GM23338 (cell line): ENCODE data around the gene LAYN. TPM values are rescaled to one million over a fixed set of nuclear protein-coding genes. Genes with fewer than 3 reads are reported as not detected.

Experiments used
- ATAC-seq: fragments of 200-7000 bp; cut with Tn5 transposase; 3 replicates; pipeline ENCODE4 v1.9.1; 2020
- DNase-seq: peaks from one replicate; pipeline ENCODE4 v3.0.0-alpha.2; 2015; ENCODE audit warnings: low spot score
- H2AFZ ChIP-seq: fragments of 200-600 bp; sonication (generic); 2 replicates; pipeline ENCODE4 v1.8.0; 2016; ENCODE audit warnings: antibody characterized with exemption, mild to moderate bottlenecking, moderate library complexity
- H3F3A ChIP-seq: fragments of 200-600 bp; sonication (generic); replicated peaks from 2 replicates; pipeline ENCODE4 v1.8.0; 2017; ENCODE audit warnings: antibody characterized with exemption, mixed run types, low read depth
- H3K27ac ChIP-seq: fragments of 200-600 bp; sonication (generic); 2 replicates; pipeline ENCODE4 v1.6.1; 2016; ENCODE audit warnings: low read depth
- H3K27me3 ChIP-seq: fragments of 200-600 bp; sonication (generic); 2 replicates; pipeline ENCODE4 v1.8.0; 2016; ENCODE audit warnings: mild to moderate bottlenecking, mixed run types, moderate library complexity; ENCODE audit not compliant: insufficient read depth
- H3K36me3 ChIP-seq: fragments of 200-600 bp; sonication (generic); 2 replicates; pipeline ENCODE4 v1.8.0; 2016; ENCODE audit warnings: mild to moderate bottlenecking; ENCODE audit not compliant: insufficient read depth
- H3K4me1 ChIP-seq: fragments of 200-600 bp; sonication (generic); 2 replicates; pipeline ENCODE4 v1.8.0; 2016; ENCODE audit warnings: mild to moderate bottlenecking, moderate library complexity; ENCODE audit not compliant: insufficient read depth
- H3K4me2 ChIP-seq: fragments of 200-600 bp; sonication (generic); 2 replicates; pipeline ENCODE4 v1.7.1; 2017; ENCODE audit warnings: mixed run types
- H3K4me3 ChIP-seq: fragments of 200-600 bp; sonication (generic); 2 replicates; pipeline ENCODE4 v1.6.1; 2016; ENCODE audit warnings: mixed run types
- H3K79me2 ChIP-seq: fragments of 200-600 bp; sonication (generic); replicated peaks from 2 replicates; pipeline ENCODE4 v1.8.0; 2017; ENCODE audit warnings: mild to moderate bottlenecking; ENCODE audit not compliant: insufficient read depth
- H3K9me2 ChIP-seq: fragments of 200-600 bp; sonication (generic); 2 replicates; pipeline ENCODE4 v1.8.0; 2017; ENCODE audit not compliant: insufficient read depth
- H4K20me1 ChIP-seq: fragments of 200-600 bp; sonication (generic); replicated peaks from 2 replicates; pipeline ENCODE4 v1.8.0; 2017; ENCODE audit warnings: mild to moderate bottlenecking; ENCODE audit not compliant: insufficient read depth
- H3K27ac Mint-ChIP-seq: 2 replicates; pipeline ENCODE4 v1.8.0; 2020; ENCODE audit warnings: inconsistent platforms, mild to moderate bottlenecking, moderate library complexity, mixed read lengths
- H3K27me3 Mint-ChIP-seq: 3 replicates; pipeline ENCODE4 v1.8.0; 2022; ENCODE audit warnings: low read depth, mild to moderate bottlenecking, moderate library complexity, mixed read lengths, inconsistent platforms; ENCODE audit not compliant: insufficient read depth, poor library complexity
- H3K36me3 Mint-ChIP-seq: 3 replicates; pipeline ENCODE4 v1.8.0; 2021; ENCODE audit warnings: low read depth, mild to moderate bottlenecking, inconsistent platforms, moderate library complexity, mixed read lengths
- H3K4me1 Mint-ChIP-seq: 3 replicates; pipeline ENCODE4 v1.8.0; 2020; ENCODE audit warnings: mild to moderate bottlenecking, inconsistent platforms, mixed read lengths
- H3K4me3 Mint-ChIP-seq: 3 replicates; pipeline ENCODE4 v1.8.0; 2021; ENCODE audit warnings: moderate library complexity, mild to moderate bottlenecking, inconsistent platforms, mixed read lengths
- H3K9me3 Mint-ChIP-seq: 3 replicates; pipeline ENCODE4 v1.8.0; 2020; ENCODE audit warnings: moderate library complexity, mild to moderate bottlenecking, inconsistent platforms, mixed read lengths
- CREB1 ChIP-seq: fragments of 250-450 bp; sonication (Bioruptor Pico); IDR thresholded peaks from 2 replicates; pipeline ENCODE4 v1.5.0; 2020; ENCODE audit warnings: low read depth, mild to moderate bottlenecking, moderate library complexity
- CTCF ChIP-seq, 2 experiments: fragments of 200-600 bp in 1 of 2; sonication (generic) in 1 of 2; conservative IDR thresholded peaks; 2 replicates each; pipeline versions ENCODE4 v1.5.1 to v1.6.1; 2016 to 2017; ENCODE audit warnings: antibody characterized with exemption in 2 of 2, low read depth in 2 of 2, mild to moderate bottlenecking in 2 of 2, moderate library complexity in 1 of 2
- ETS1 ChIP-seq: IDR thresholded peaks from 2 replicates; pipeline ENCODE4 v1.6.1; 2016; ENCODE audit warnings: antibody characterized with exemption
- polyA plus RNA-seq: library from polyadenylated mRNA; unstranded; fragments of >200 nt; fragmentation: Nextera tagmentation; extraction: Ambion mirVana; gene quantifications from 2 replicates; pipeline ENCODE4 v1.2.1, GENCODE V29; 2016
- total RNA-seq: library from RNA; depleted of rRNA; stranded (reverse); fragments of >200 nt; shearing (Covaris generic); gene quantifications from 2 replicates; pipeline ENCODE4 v1.2.3, GENCODE V29; 2014
- TF ChIP-seq, protein P1 (sequence below): IDR thresholded peaks from one replicate; pipeline ENCODE4 v1.6.1; 2018; ENCODE audit warnings: antibody characterized with exemption; ENCODE audit not compliant: unreplicated experiment

The LAYN gene
- total and polyA plus RNA-seq, 2 experiments from 2014 or later: 6.8 to 7.9 TPM

DNA sequence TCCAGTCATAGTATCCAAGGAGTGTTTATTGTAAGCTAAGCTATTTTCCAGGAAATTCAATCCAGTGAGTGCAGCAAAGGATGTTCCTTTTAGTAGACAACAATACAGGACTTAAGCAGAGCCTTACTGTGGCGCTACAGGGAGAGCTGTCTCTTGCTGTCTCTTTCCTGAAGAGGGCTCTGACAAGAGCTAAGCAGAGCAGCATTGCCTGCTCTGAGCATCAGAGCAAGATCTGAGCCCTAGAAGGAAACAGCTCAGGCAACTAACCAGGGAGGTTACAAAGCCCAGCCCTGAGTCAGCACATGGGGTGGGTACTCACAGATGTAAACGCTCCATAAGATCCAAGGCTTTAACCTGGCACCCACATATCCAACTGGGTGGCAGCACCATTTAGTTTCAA lies 8.0 kb downstream of the LAYN start:
- no peak overlapping the region for H2AFZ ChIP-seq
- ATAC-seq: peak; percentile 44; the same call in 2 of the 3 replicates

More for the DNA sequence above, 8.0 kb downstream of the LAYN start:
- Histone ChIP-seq H3K36me3 (no peaks in the 10 kb centered on the region), H3K79me2 (no peaks in the 10 kb centered on the region), H3K4me3 (no peak overlapping the region), H3K4me1 (peaks cover 23% of the 10 kb centered on the region), H3K4me2 (no peak overlapping the region), H3F3A (0 out of 2 replicates have a peak, but pooled peaks cover 3% of the 10 kb centered on the region), H3K27ac (no peak overlapping the region), H3K27me3 (0 out of 2 replicates have a peak, but pooled peaks cover under 1% of the 10 kb centered on the region), H4K20me1 (0 out of 2 replicates have a peak, but pooled peaks cover 2% of the 10 kb centered on the region), H3K9me2 (no peaks in the 10 kb centered on the region)
- no peak overlapping the region for H3K4me3 Mint-ChIP-seq
- H3K9me3 Mint-ChIP-seq: no peaks in the 10 kb centered on the region
- H3K27ac Mint-ChIP-seq: no peak overlapping the region
- H3K36me3 Mint-ChIP-seq: no peaks in the 10 kb centered on the region
- H3K27me3 Mint-ChIP-seq: no peaks in the 10 kb centered on the region
- no peak for DNase-seq
- H3K4me1 Mint-ChIP-seq: peaks cover 22% of the 10 kb centered on the region
- TF ChIP-seq, protein P1, sequence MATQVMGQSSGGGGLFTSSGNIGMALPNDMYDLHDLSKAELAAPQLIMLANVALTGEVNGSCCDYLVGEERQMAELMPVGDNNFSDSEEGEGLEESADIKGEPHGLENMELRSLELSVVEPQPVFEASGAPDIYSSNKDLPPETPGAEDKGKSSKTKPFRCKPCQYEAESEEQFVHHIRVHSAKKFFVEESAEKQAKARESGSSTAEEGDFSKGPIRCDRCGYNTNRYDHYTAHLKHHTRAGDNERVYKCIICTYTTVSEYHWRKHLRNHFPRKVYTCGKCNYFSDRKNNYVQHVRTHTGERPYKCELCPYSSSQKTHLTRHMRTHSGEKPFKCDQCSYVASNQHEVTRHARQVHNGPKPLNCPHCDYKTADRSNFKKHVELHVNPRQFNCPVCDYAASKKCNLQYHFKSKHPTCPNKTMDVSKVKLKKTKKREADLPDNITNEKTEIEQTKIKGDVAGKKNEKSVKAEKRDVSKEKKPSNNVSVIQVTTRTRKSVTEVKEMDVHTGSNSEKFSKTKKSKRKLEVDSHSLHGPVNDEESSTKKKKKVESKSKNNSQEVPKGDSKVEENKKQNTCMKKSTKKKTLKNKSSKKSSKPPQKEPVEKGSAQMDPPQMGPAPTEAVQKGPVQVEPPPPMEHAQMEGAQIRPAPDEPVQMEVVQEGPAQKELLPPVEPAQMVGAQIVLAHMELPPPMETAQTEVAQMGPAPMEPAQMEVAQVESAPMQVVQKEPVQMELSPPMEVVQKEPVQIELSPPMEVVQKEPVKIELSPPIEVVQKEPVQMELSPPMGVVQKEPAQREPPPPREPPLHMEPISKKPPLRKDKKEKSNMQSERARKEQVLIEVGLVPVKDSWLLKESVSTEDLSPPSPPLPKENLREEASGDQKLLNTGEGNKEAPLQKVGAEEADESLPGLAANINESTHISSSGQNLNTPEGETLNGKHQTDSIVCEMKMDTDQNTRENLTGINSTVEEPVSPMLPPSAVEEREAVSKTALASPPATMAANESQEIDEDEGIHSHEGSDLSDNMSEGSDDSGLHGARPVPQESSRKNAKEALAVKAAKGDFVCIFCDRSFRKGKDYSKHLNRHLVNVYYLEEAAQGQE: no peak
- TF ChIP-seq CREB1 (CRISPR knock-in tag) (no peak), CTCF (conservative IDR thresholded peaks at IDR 0.05; ENCODE audit: low read depth in 2 of 2) (no peak), ETS1 (no peak)
